Left kidney (tissue), 8 donors: ENCODE results near the gene PGGHG. TPM values are rescaled to one million over a fixed set of nuclear protein-coding genes. Genes with fewer than 3 reads are reported as not detected.
"Not testable (repeated sequence)": the region's sequence is repeated elsewhere in the genome, so short reads cannot be mapped to it uniquely, and the experiment has no call there.

Experiments
- DNase-seq: peaks from one replicate; pipeline ENCODE4 v3.0.0-alpha.2; 2013
- long read RNA-seq, 8 donors: transcript quantifications; one replicate each; lab custom pipeline, GENCODE V29; 2026
- polyA plus RNA-seq: library from polyadenylated mRNA; unstranded; fragments of 120-200 nt; gene quantifications from one replicate; pipeline ENCODE4 v1.2.1, GENCODE V29; 2013; ENCODE audit not compliant: insufficient read length

PGGHG gene
- polyA plus RNA-seq, result 22.3 TPM
- long read RNA-seq, donor 1, partial matches to known transcripts, result 0 of 1 reads
- long read RNA-seq, donor 1, other reads (novel, unspliced or antisense), result 0 of 1 reads
- long read RNA-seq, donor 2, result 0 reads
- long read RNA-seq, donor 3, result 0 reads
- long read RNA-seq, donor 4, partial matches to known transcripts, result 5 of 5 reads
- long read RNA-seq, donor 4, other reads (novel, unspliced or antisense), result 0 of 5 reads
- long read RNA-seq, donor 5, result 0 reads
- long read RNA-seq, donor 6, result 0 reads
- long read RNA-seq, donor 7, result 0 reads
- long read RNA-seq, donor 8, result 0 reads

GRCh38 chr11:288478-289397 is at the start of gene PGGHG:
PGGHG (plus strand) TSS chr11:289126; CDS start chr11:289817, 691 bp downstream.
- no peak for DNase-seq

- no peak for DNase-seq
Measured at GRCh38 chr11:240315-240714, 48.6 kb upstream of the PGGHG start.

GRCh38 chr11:241634-242033 is 47.3 kb upstream of the PGGHG start:
- no peak for DNase-seq

GRCh38 chr11:244376-244775 is 44.5 kb upstream of the PGGHG start:
- DNase-seq, result no peak

- DNase-seq, result no peak
Measured at GRCh38 chr11:249062-249461, 39.9 kb upstream of the PGGHG start.

GRCh38 chr11:250274-250673 is 38.7 kb upstream of the PGGHG start:
- DNase-seq, result no peak

- DNase-seq, result peak; percentile 26
Measured at GRCh38 chr11:250740-251299, 38.1 kb upstream of the PGGHG start.

- no peak for DNase-seq
Measured at GRCh38 chr11:251550-251949, 37.4 kb upstream of the PGGHG start.

GRCh38 chr11:252666-253065 is 36.3 kb upstream of the PGGHG start:
- DNase-seq, result no peak

- no peak for DNase-seq
Measured at GRCh38 chr11:253160-253885, 35.6 kb upstream of the PGGHG start.

- no peak for DNase-seq
Measured at GRCh38 chr11:253886-254270, 35.0 kb upstream of the PGGHG start.

- no peak for DNase-seq
Measured at GRCh38 chr11:255176-255575, 33.8 kb upstream of the PGGHG start.

GRCh38 chr11:255816-256215 is 33.1 kb upstream of the PGGHG start:
- DNase-seq, result no peak

GRCh38 chr11:256952-257737 is 31.8 kb upstream of the PGGHG start:
- no peak for DNase-seq

GRCh38 chr11:257766-258493 is 31.0 kb upstream of the PGGHG start:
- no peak for DNase-seq

- no peak for DNase-seq
Measured at GRCh38 chr11:259413-259812, 29.5 kb upstream of the PGGHG start.

- no peak for DNase-seq
Measured at GRCh38 chr11:261624-262023, 27.3 kb upstream of the PGGHG start.

GRCh38 chr11:266676-267439 is 22.1 kb upstream of the PGGHG start:
- no peak for DNase-seq

- DNase-seq, result no peak
Measured at GRCh38 chr11:267491-267994, 21.4 kb upstream of the PGGHG start.

- not testable (repeated sequence) for DNase-seq
Measured at GRCh38 chr11:268716-269145, 20.2 kb upstream of the PGGHG start.
